SU-DHL-6 (cell line): ENCODE measurements around the gene YY1.
A peak's percentile ranks its signal among the peaks of the same experiment; 100 is the strongest.

Source experiments
- H2AFZ ChIP-seq: fragments of 200-600 bp; sonication (generic); 2 replicates; pipeline ENCODE4 v1.6.1; 2014; ENCODE audit warnings: low read depth, mild to moderate bottlenecking, moderate library complexity, mixed read lengths, antibody characterized with exemption, low read length; ENCODE audit not compliant: severe bottlenecking
- H3F3A ChIP-seq: fragments of 200-600 bp; shearing (Covaris generic); 2 replicates; pipeline ENCODE4 v1.6.0; 2016; ENCODE audit warnings: antibody characterized with exemption, mild to moderate bottlenecking; ENCODE audit not compliant: insufficient read depth
- H3K27ac ChIP-seq: fragments of 200-600 bp; sonication (generic); 2 replicates; pipeline ENCODE4 v1.5.1; 2016; ENCODE audit warnings: low read depth, mild to moderate bottlenecking, low read length, moderate library complexity, mixed read lengths
- H3K27me3 ChIP-seq: fragments of 200-600 bp; sonication (generic), shearing (Covaris generic); 2 replicates; pipeline ENCODE4 v1.6.0; 2014; ENCODE audit warnings: mild to moderate bottlenecking, low read length
- H3K36me3 ChIP-seq: fragments of 200-600 bp; sonication (generic); 2 replicates; pipeline ENCODE4 v1.6.1; 2014; ENCODE audit warnings: mild to moderate bottlenecking, low read length, mixed read lengths
- H3K4me2 ChIP-seq: fragments of 300-600, 200-600 bp; shearing (Covaris generic), sonication (generic); 2 replicates; pipeline ENCODE4 v1.6.0; 2014; ENCODE audit warnings: low read length, low read depth, mild to moderate bottlenecking; ENCODE audit not compliant: poor library complexity, severe bottlenecking
- H3K4me3 ChIP-seq: fragments of 200-600 bp; sonication (generic); 2 replicates; pipeline ENCODE4 v1.5.1; 2014; ENCODE audit warnings: antibody characterized with exemption, low read length, mild to moderate bottlenecking, mixed read lengths; ENCODE audit not compliant: insufficient read depth, poor library complexity, severe bottlenecking
- H3K79me2 ChIP-seq: fragments of 200-600 bp; sonication (generic); 2 replicates; pipeline ENCODE4 v1.6.1; 2014; ENCODE audit warnings: mild to moderate bottlenecking, low read length, moderate library complexity; ENCODE audit not compliant: insufficient read depth
- H3K9ac ChIP-seq: fragments of 200-600 bp; sonication (generic); 2 replicates; pipeline ENCODE4 v1.7.0; 2014; ENCODE audit warnings: mild to moderate bottlenecking, low read length
- H3K9me2 ChIP-seq: fragments of 200-600 bp; sonication (generic); replicated peaks from 2 replicates; pipeline ENCODE4 v1.6.1; 2014; ENCODE audit warnings: low read length; ENCODE audit not compliant: insufficient read depth
- H3K9me3 ChIP-seq: fragments of 200-600 bp; sonication (generic); 2 replicates; pipeline ENCODE4 v1.6.1; 2014; ENCODE audit warnings: low read length, mixed read lengths; ENCODE audit not compliant: insufficient read depth
- H4K20me1 ChIP-seq: fragments of 200-600 bp; sonication (generic); 2 replicates; pipeline ENCODE4 v1.6.1; 2014; ENCODE audit warnings: low read depth, mild to moderate bottlenecking, antibody characterized with exemption, low read length, moderate library complexity, mixed read lengths
- CTCF ChIP-seq: fragments of 200-600 bp; sonication (generic); IDR thresholded peaks from one replicate; pipeline ENCODE4 v1.5.1; 2017; ENCODE audit warnings: antibody characterized with exemption, mild to moderate bottlenecking, low read length, moderate library complexity; ENCODE audit not compliant: insufficient read depth, poor library complexity, severe bottlenecking
- EZH2phosphoT487 ChIP-seq: fragments of 200-600 bp; sonication (generic), shearing (Covaris generic); conservative IDR thresholded peaks from 2 replicates; pipeline ENCODE4 v1.6.1; 2018; ENCODE audit warnings: mild to moderate bottlenecking, antibody characterized with exemption, low read length, moderate library complexity, mixed read lengths

YY1 gene

GRCh38 chr14:100222224-100223093, 16.5 kb upstream of the YY1 start:
- no peak overlapping the region for H2AFZ ChIP-seq
- no peaks in the 10 kb centered on the region for H3K27me3 ChIP-seq
- H3K9ac ChIP-seq: peak overlapping the region; percentile 29
- no peak for TF ChIP-seq CTCF
- TF ChIP-seq EZH2phosphoT487: no peak
- H3K9me2 ChIP-seq: no peaks in the 10 kb centered on the region
- H3K4me2 ChIP-seq: peak overlapping the region; percentile 51
- H3K9me3 ChIP-seq: no peaks in the 10 kb centered on the region
- peaks cover 7% of the 10 kb centered on the region; the same call in 1 of the 2 replicates for H4K20me1 ChIP-seq
- H3K27ac ChIP-seq: no peak overlapping the region
- H3K79me2 ChIP-seq: peaks cover 14% of the 10 kb centered on the region; the same call in 1 of the 2 replicates
- H3K4me3 ChIP-seq: peak overlapping the region; percentile 27
- 0 out of 2 replicates have a peak, but pooled peaks cover 5% of the 10 kb centered on the region for H3F3A ChIP-seq
- no peaks in the 10 kb centered on the region for H3K36me3 ChIP-seq

GRCh38 chr14:100223332-100224201, 15.4 kb upstream of the YY1 start:
- H3K4me2 ChIP-seq: no peak overlapping the region
- no peak overlapping the region for H3K27ac ChIP-seq
- H3K79me2 ChIP-seq: peaks cover 25% of the 10 kb centered on the region

More at GRCh38 chr14:100223332-100224201, 15.4 kb upstream of the YY1 start:
- H3K9ac ChIP-seq: no peak overlapping the region
- no peaks in the 10 kb centered on the region for H3K27me3 ChIP-seq
- peaks cover 5% of the 10 kb centered on the region; the same call in 1 of the 2 replicates for H3F3A ChIP-seq
- peaks cover 7% of the 10 kb centered on the region; the same call in 1 of the 2 replicates for H4K20me1 ChIP-seq
- TF ChIP-seq EZH2phosphoT487: no peak
- TF ChIP-seq CTCF: no peak
- H3K9me3 ChIP-seq: no peaks in the 10 kb centered on the region
- H3K9me2 ChIP-seq: no peaks in the 10 kb centered on the region
- no peaks in the 10 kb centered on the region for H3K36me3 ChIP-seq
- no peak overlapping the region for H3K4me3 ChIP-seq
- no peak overlapping the region for H2AFZ ChIP-seq
